Left ventricle myocardium inferior (tissue), 1 donor: Measurements from ENCODE around the gene WDR76. TPM values are rescaled to one million over a fixed set of nuclear protein-coding genes. Genes with fewer than 3 reads are reported as not detected.
"Not testable (repeated sequence)": the region's sequence is repeated elsewhere in the genome, so short reads cannot be mapped to it uniquely, and the experiment has no call there.

Experiments
- DNase-seq: peaks from one replicate; pipeline ENCODE4 v3.0.0-alpha.2; 2020
- H3K27ac ChIP-seq: fragments of 200-600 bp; replicated peaks from 2 replicates; pipeline ENCODE4 v1.8.0; 2021
- H3K27me3 ChIP-seq: fragments of 200-600 bp; 2 replicates; pipeline ENCODE4 v1.8.0; 2021; ENCODE audit warnings: low read depth
- H3K36me3 ChIP-seq: fragments of 200-600 bp; 2 replicates; pipeline ENCODE4 v1.8.0; 2021
- H3K4me1 ChIP-seq: fragments of 200-600 bp; 2 replicates; pipeline ENCODE4 v1.8.0; 2021
- H3K4me3 ChIP-seq: fragments of 200-600 bp; 2 replicates; pipeline ENCODE4 v1.8.0; 2021; ENCODE audit warnings: mild to moderate bottlenecking, moderate library complexity
- H3K9me3 ChIP-seq: fragments of 200-600 bp; replicated peaks from 2 replicates; pipeline ENCODE4 v1.8.0; 2021
- CTCF ChIP-seq: fragments of 200-600 bp; IDR thresholded peaks from 2 replicates; pipeline ENCODE4 v1.8.0; 2021; ENCODE audit warnings: antibody characterized with exemption, mild to moderate bottlenecking, borderline replicate concordance
- intact Hi-C: fragments of 100-400 bp; cut with micrococcal nuclease; formaldehyde crosslinking; loops from one replicate; pipeline ENCODE4 v1.11.0; 2022
- total RNA-seq: library from RNA; stranded (reverse); fragmentation: NEBNext Ultra II Directional; extraction: Animal tissue kit (Norgen Biotek cat#: 25700); gene quantifications from one replicate; pipeline ENCODE4 v1.2.1, GENCODE V29; 2021
- donor health status: DM: no; HTN: yes; CAD: no; lungs with severe emphysema.

The WDR76 gene
- total RNA-seq, 1 donor from 2014 or later: 1.8 TPM

- Histone ChIP-seq H3K27me3 (no peaks in the 10 kb centered on the region), H3K9me3 (no peaks in the 10 kb centered on the region), H3K4me3 (peak overlapping the region; percentile 74), H3K4me1 (peaks cover 60% of the 10 kb centered on the region), H3K27ac (peak overlapping the region; percentile 76), H3K36me3 (no peaks in the 10 kb centered on the region)
- intact Hi-C loops: no loop called here
- DNase-seq: no peak
- no peak for TF ChIP-seq CTCF
These were observed 734 bp upstream of the WDR76 start for GRCh38 chr15:43826029-43826507.

GRCh38 chr15:43828061-43828657, 1.4 kb downstream of the WDR76 start:
- no peaks in the 10 kb centered on the region for H3K9me3 ChIP-seq
- intact Hi-C loops: no loop called here
- H3K4me1 ChIP-seq: peaks cover 40% of the 10 kb centered on the region
- no peak for DNase-seq
- H3K4me3 ChIP-seq: peak overlapping the region; percentile 74
- H3K27me3 ChIP-seq: no peaks in the 10 kb centered on the region
- no peak for TF ChIP-seq CTCF
- no peaks in the 10 kb centered on the region for H3K36me3 ChIP-seq
- peak overlapping the region; percentile 76 for H3K27ac ChIP-seq

- intact Hi-C loops: not testable (repeated sequence)
- peaks cover 23% of the 10 kb centered on the region for H3K4me1 ChIP-seq
These were observed 3.2 kb downstream of the WDR76 start for GRCh38 chr15:43829951-43830540.

GRCh38 chr15:43830691-43831275, 4.0 kb downstream of the WDR76 start:
- intact Hi-C loops, H3K36me3 ChIP-seq, DNase-seq: not testable (repeated sequence)

More at GRCh38 chr15:43829951-43830540, 3.2 kb downstream of the WDR76 start:
- not testable (repeated sequence) for DNase-seq, H3K36me3 ChIP-seq, H3K4me3 ChIP-seq, H3K27ac ChIP-seq, H3K27me3 ChIP-seq, H3K9me3 ChIP-seq

GRCh38 chr15:43831519-43832052, 4.8 kb downstream of the WDR76 start:
- intact Hi-C loops, H3K27ac ChIP-seq, H3K4me3 ChIP-seq, H3K9me3 ChIP-seq, DNase-seq, H3K27me3 ChIP-seq: not testable (repeated sequence)
- peaks cover 15% of the 10 kb centered on the region for H3K4me1 ChIP-seq
- H3K36me3 ChIP-seq: peaks cover 12% of the 10 kb centered on the region

More at GRCh38 chr15:43830691-43831275, 4.0 kb downstream of the WDR76 start:
- H3K4me1 ChIP-seq: peaks cover 22% of the 10 kb centered on the region
- H3K27me3 ChIP-seq, H3K4me3 ChIP-seq, H3K9me3 ChIP-seq, H3K27ac ChIP-seq: not testable (repeated sequence)

DNA sequence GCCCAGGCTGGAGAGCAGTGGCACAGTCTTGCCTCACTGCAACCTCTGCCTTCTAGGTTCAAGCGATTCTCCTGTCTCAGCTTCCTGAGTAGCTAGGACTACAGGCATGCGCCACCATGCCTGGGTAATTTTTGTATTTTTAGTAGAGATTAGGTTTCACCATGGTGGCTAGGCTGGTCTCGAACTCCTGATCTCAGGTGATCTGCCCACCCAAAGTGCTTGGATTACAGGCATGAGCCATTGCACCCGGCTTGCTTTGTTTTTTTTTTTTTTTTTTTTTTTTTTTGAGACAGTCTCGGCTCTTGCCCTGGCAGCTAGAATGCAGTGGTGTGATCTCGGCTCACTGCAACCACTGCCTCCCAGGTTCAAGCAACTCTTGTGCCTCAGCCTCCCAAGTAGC, 5.7 kb downstream of the WDR76 start:
- DNase-seq, H3K27ac ChIP-seq, H3K9me3 ChIP-seq, H3K4me3 ChIP-seq, intact Hi-C loops, H3K4me1 ChIP-seq, H3K27me3 ChIP-seq: not testable (repeated sequence)
- peaks cover 12% of the 10 kb centered on the region for H3K36me3 ChIP-seq

- DNase-seq: no peak
- H3K27ac ChIP-seq: no peak overlapping the region
- no peaks in the 10 kb centered on the region for H3K27me3 ChIP-seq
- H3K36me3 ChIP-seq: peaks cover 27% of the 10 kb centered on the region
- no peaks in the 10 kb centered on the region for H3K4me1 ChIP-seq
- H3K4me3 ChIP-seq: no peak overlapping the region
- no peaks in the 10 kb centered on the region for H3K9me3 ChIP-seq
- intact Hi-C loops: no loop called here
- TF ChIP-seq CTCF: no peak
These were observed 18.6 kb downstream of the WDR76 start for GRCh38 chr15:43845421-43845820.
